Spleen (tissue), 7 donors: ENCODE results near the gene GLDC.

Experiments
- POLR2A ChIP-seq, 3 donors: fragments of 450-650 bp; IDR thresholded peaks; one replicate each; pipeline ENCODE4 v1.5.1; 2017; ENCODE audit warnings: antibody characterized with exemption in 3 of 3, mild to moderate bottlenecking in 1 of 3
- POLR2AphosphoS5 ChIP-seq, 3 donors: sonication (generic); formaldehyde crosslinking; IDR thresholded peaks; one replicate each; pipeline ENCODE4 v1.5.1; 2017; ENCODE audit warnings: antibody characterized with exemption in 3 of 3
- TF ChIP-seq, protein P1 (sequence below), 11 experiments: fragments of 200-600 bp in 7 of 11; fragments of 450-650 bp in 4 of 11; sonication (generic) in 4 of 11; IDR thresholded peaks in 8 of 11; conservative IDR thresholded peaks in 3 of 11; 1 replicate in 7 of 11; 2 replicates in 4 of 11; pipeline versions ENCODE4 v1.4.0 to v1.8.0; 2016 to 2021; ENCODE audit warnings: antibody characterized with exemption in 11 of 11, inconsistent platforms in 4 of 11, mild to moderate bottlenecking in 1 of 11
- donor health status: DM: no; HTN: no; CAD: no; lungs with moderate emphysema.
- donor health status: DM: no; HTN: no; CAD: no.
- donor health status: DM: no; HTN: no; CAD: no.

DNA sequence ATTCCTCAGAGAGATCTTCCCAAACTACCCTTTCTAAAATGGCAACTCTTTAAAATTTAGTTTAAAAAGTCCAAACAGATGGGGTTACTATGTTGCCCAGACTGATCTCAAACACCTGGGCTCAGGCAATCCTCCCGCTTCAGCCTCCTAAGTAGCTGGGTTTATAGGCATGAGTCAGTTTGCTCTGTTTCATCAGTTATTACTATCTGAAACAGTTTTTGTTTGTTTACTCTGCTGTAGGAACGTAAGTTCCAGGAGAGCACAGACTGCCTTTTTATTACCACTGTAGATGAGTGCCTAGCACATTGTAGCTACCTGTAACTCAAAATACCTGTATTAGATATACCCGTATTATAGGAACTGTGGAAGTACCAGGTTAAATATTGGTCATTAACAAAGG, 143.1 kb downstream of the GLDC start:
- TF ChIP-seq POLR2A (IDR thresholded peaks at IDR 0.05) (no peak), POLR2AphosphoS5 (IDR thresholded peaks at IDR 0.05) (no peak)
- TF ChIP-seq, protein P1, sequence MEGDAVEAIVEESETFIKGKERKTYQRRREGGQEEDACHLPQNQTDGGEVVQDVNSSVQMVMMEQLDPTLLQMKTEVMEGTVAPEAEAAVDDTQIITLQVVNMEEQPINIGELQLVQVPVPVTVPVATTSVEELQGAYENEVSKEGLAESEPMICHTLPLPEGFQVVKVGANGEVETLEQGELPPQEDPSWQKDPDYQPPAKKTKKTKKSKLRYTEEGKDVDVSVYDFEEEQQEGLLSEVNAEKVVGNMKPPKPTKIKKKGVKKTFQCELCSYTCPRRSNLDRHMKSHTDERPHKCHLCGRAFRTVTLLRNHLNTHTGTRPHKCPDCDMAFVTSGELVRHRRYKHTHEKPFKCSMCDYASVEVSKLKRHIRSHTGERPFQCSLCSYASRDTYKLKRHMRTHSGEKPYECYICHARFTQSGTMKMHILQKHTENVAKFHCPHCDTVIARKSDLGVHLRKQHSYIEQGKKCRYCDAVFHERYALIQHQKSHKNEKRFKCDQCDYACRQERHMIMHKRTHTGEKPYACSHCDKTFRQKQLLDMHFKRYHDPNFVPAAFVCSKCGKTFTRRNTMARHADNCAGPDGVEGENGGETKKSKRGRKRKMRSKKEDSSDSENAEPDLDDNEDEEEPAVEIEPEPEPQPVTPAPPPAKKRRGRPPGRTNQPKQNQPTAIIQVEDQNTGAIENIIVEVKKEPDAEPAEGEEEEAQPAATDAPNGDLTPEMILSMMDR (IDR thresholded peaks at IDR 0.05 in 8 of 11, conservative IDR thresholded peaks at IDR 0.05 in 3 of 11), result no peak
